ENCODE measurements around the gene CCDC33. TPM values are rescaled to one million over a fixed set of nuclear protein-coding genes. Genes with fewer than 3 reads are reported as not detected.

CCDC33 gene
- total RNA-seq, 1 donor from 2014 or later, result not detected

- H3K4me1 Mint-ChIP-seq (ENCODE audit: low read depth), result peaks cover 56% of the 10 kb centered on the region
- H3K27ac Mint-ChIP-seq (ENCODE audit: unreplicated experiment), result no peak overlapping the region
- TF ChIP-seq, protein P1, sequence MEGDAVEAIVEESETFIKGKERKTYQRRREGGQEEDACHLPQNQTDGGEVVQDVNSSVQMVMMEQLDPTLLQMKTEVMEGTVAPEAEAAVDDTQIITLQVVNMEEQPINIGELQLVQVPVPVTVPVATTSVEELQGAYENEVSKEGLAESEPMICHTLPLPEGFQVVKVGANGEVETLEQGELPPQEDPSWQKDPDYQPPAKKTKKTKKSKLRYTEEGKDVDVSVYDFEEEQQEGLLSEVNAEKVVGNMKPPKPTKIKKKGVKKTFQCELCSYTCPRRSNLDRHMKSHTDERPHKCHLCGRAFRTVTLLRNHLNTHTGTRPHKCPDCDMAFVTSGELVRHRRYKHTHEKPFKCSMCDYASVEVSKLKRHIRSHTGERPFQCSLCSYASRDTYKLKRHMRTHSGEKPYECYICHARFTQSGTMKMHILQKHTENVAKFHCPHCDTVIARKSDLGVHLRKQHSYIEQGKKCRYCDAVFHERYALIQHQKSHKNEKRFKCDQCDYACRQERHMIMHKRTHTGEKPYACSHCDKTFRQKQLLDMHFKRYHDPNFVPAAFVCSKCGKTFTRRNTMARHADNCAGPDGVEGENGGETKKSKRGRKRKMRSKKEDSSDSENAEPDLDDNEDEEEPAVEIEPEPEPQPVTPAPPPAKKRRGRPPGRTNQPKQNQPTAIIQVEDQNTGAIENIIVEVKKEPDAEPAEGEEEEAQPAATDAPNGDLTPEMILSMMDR (IDR thresholded peaks at IDR 0.05), result no peak
Measured at GRCh38 chr15:74240897-74241614, 4.9 kb downstream of the CCDC33 start.

DNA sequence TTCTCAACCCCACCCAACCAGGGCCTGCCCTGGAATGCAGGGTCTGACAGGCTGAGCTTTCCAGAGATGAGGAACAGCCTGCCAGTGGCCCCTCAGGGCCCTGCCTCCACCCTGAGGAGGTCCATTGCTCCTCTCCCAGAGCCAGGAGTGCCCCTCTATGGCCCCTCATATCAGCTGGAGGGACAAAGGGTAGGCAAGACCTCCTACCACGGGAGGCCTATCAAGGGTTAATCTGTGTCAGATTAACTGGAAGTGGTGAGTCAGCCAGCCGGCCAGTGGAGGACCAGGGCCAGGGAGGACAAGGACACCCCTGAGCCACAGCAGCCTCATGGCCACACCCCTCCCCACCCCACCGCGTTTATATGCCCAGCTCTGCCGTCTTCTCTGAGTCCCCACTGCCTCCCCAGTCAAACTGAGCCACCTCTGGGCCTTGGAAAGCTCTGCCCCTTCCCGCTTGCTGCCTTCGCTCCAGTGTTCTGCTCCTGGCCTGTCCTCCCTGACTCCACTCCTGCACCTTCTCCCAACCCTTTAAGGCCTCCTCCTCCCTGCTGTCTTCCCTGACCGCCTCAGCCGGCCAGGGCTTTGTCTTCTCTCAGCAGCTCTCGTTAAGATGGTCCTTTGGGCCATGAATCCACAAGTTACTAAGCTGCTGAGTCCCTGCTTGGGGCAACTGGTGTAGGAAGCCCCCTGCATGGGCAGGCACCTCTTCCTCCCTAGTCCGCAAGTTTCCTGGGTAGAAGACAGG is 6.5 kb downstream of the CCDC33 start:
- TF ChIP-seq, protein P1 (IDR thresholded peaks at IDR 0.05), result no peak
- H3K36me3 Mint-ChIP-seq (ENCODE audit: low read depth), result no peaks in the 10 kb centered on the region
- no peak overlapping the region for H3K27ac Mint-ChIP-seq (ENCODE audit: unreplicated experiment)
- DNase-seq (ENCODE audit: low spot score), result no peak
- H3K4me3 Mint-ChIP-seq (ENCODE audit: unreplicated experiment), result no peak overlapping the region
- no peaks in the 10 kb centered on the region for H3K9me3 Mint-ChIP-seq (ENCODE audit: low read depth)
- peaks cover 2% of the 10 kb centered on the region for H3K27me3 Mint-ChIP-seq (ENCODE audit: low read depth)
- H3K4me1 Mint-ChIP-seq (ENCODE audit: low read depth), result peaks cover 56% of the 10 kb centered on the region

More at GRCh38 chr15:74240897-74241614, 4.9 kb downstream of the CCDC33 start:
- Mint-ChIP-seq H3K36me3 (ENCODE audit: low read depth) (no peaks in the 10 kb centered on the region), H3K4me3 (ENCODE audit: unreplicated experiment) (no peak overlapping the region), H3K9me3 (ENCODE audit: low read depth) (no peaks in the 10 kb centered on the region), H3K27me3 (ENCODE audit: low read depth) (no peaks in the 10 kb centered on the region)
- DNase-seq (ENCODE audit: low spot score), result no peak

DNA sequence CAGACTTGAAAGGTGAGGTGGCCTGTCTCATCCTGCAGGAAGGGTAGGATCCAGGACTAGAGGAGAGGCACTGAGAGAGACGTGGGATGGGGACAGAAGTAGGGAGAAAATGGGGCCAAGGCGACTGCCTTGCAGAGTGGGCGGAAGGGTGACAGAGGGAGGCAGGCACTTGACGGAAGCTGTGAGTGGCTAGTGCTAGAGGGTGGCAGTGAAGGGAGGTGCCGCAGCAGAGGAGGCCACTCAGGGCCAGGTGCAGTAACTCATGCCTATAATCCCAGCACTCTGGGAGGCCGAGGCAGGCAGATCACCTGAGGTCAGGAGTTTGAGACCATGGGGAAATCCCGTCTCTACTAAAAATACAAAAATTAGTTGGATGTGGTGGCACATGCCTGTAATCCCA is 7.3 kb downstream of the CCDC33 start:
- TF ChIP-seq, protein P1 (IDR thresholded peaks at IDR 0.05), result no peak
- peaks cover 56% of the 10 kb centered on the region for H3K4me1 Mint-ChIP-seq (ENCODE audit: low read depth)
- no peaks in the 10 kb centered on the region for H3K9me3 Mint-ChIP-seq (ENCODE audit: low read depth)
- no peak for DNase-seq (ENCODE audit: low spot score)
- no peak overlapping the region for H3K27ac Mint-ChIP-seq (ENCODE audit: unreplicated experiment)
- no peak overlapping the region for H3K4me3 Mint-ChIP-seq (ENCODE audit: unreplicated experiment)
- no peaks in the 10 kb centered on the region for H3K36me3 Mint-ChIP-seq (ENCODE audit: low read depth)
- peaks cover 2% of the 10 kb centered on the region for H3K27me3 Mint-ChIP-seq (ENCODE audit: low read depth)

GRCh38 chr15:74244822-74245341 is 8.8 kb downstream of the CCDC33 start:
- Mint-ChIP-seq H3K9me3 (ENCODE audit: low read depth) (no peaks in the 10 kb centered on the region), H3K4me1 (ENCODE audit: low read depth) (peaks cover 42% of the 10 kb centered on the region), H3K4me3 (ENCODE audit: unreplicated experiment) (no peak overlapping the region), H3K27ac (ENCODE audit: unreplicated experiment) (no peak overlapping the region), H3K27me3 (ENCODE audit: low read depth) (peaks cover 2% of the 10 kb centered on the region), H3K36me3 (ENCODE audit: low read depth) (no peaks in the 10 kb centered on the region)
- DNase-seq (ENCODE audit: low spot score), result no peak
- TF ChIP-seq, protein P1 (IDR thresholded peaks at IDR 0.05), result no peak

DNA sequence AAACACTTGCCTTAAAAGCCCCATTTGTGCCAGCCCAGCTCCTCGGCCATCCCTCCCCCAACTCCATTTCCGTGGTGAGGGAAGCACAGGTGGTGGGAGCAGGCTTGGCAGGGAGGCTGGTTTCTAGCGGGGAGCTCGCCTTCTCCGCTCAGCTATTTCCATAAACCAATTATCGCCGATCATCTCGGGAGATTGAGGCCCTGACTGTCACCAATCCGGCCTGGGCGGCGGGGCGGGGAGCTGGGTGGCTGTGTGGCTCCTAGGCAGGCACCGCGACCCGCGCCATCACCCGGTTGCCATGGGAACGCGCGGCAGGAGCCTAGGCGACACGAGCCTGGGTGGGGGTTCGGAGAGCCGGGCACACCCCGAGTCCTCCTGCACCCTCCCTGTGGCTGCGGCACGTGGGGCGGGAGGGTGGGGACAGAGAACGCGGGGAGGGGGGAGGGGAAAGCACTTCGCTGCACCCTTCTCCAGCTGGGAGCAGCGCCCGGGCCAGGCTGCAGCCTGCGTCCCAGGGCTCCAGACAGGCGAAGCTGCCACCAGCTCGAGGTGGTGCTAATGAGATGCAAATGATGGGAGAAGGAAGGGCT is 9.3 kb downstream of the CCDC33 start:
- peaks cover 3% of the 10 kb centered on the region for H3K27me3 Mint-ChIP-seq (ENCODE audit: low read depth)
- TF ChIP-seq, protein P1 (IDR thresholded peaks at IDR 0.05), result no peak
- no peak overlapping the region for H3K4me3 Mint-ChIP-seq (ENCODE audit: unreplicated experiment)
- DNase-seq (ENCODE audit: low spot score), result no peak
- peaks cover 36% of the 10 kb centered on the region for H3K4me1 Mint-ChIP-seq (ENCODE audit: low read depth)
- H3K9me3 Mint-ChIP-seq (ENCODE audit: low read depth), result no peaks in the 10 kb centered on the region
- no peak overlapping the region for H3K27ac Mint-ChIP-seq (ENCODE audit: unreplicated experiment)
- no peaks in the 10 kb centered on the region for H3K36me3 Mint-ChIP-seq (ENCODE audit: low read depth)

Measured in chondrocyte (in vitro differentiated cells).